ENCODE data around the gene TOR3A. TPM values are rescaled to one million over a fixed set of nuclear protein-coding genes. Genes with fewer than 3 reads are reported as not detected.

TOR3A gene
- total and polyA plus RNA-seq, 2 donors, result 19.3 to 28.0 TPM

DNA sequence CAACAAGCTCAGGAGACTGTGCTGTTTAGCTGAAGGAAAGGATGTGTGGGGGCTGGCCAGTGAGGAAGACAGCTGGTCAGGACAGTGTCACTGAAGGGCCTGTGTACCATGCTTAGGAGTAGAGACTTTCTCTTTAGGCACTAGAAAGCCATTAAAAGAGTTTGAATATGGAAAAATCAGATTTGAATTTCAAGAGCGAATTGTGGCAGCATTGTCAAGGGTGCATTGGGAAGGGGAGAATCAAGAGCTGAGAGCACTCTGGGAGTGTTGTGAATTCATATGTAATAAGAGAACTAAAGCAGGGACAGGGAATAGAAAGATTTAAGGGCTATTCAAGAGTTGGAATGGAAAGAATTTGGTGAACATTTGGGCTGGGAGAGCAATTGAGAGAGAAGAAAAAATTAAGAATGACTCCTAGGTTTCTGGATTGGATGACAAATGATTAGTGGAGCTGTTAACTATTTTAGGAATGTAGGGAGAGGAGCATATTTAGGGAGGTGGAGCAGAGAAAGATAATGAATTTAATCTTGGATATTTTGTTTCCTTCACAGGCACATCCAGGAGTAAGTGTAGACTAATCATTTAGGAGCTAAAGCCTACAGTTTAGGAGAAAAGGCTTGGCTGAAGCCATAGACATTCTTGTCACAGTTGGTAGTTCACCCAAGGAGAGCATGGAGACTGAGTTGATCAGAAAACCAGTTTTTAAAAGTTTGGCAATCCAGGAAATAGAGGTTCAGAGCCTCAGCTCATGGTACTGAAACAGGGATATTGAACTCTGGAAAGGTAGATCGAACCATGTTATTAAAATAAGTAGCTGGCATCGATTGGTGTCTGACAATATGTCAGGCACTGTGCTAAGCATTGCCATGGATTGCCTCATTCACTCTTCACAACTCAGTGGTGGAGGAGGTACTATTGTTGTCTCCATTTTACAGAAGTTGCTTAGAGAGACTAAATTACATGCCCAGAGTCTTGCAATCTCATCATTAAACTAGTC lies 23.1 kb upstream of the TOR3A start:
- H3K36me3 ChIP-seq (ENCODE audit: control insufficient read depth in 2 of 2, insufficient read depth in 2 of 2, low read length in 1 of 2), result peaks cover 0 to 13% of the 10 kb centered on the region in 2 donors
- 97% methylated on average over 3 of the region's 3 CpGs for WGBS

DNA sequence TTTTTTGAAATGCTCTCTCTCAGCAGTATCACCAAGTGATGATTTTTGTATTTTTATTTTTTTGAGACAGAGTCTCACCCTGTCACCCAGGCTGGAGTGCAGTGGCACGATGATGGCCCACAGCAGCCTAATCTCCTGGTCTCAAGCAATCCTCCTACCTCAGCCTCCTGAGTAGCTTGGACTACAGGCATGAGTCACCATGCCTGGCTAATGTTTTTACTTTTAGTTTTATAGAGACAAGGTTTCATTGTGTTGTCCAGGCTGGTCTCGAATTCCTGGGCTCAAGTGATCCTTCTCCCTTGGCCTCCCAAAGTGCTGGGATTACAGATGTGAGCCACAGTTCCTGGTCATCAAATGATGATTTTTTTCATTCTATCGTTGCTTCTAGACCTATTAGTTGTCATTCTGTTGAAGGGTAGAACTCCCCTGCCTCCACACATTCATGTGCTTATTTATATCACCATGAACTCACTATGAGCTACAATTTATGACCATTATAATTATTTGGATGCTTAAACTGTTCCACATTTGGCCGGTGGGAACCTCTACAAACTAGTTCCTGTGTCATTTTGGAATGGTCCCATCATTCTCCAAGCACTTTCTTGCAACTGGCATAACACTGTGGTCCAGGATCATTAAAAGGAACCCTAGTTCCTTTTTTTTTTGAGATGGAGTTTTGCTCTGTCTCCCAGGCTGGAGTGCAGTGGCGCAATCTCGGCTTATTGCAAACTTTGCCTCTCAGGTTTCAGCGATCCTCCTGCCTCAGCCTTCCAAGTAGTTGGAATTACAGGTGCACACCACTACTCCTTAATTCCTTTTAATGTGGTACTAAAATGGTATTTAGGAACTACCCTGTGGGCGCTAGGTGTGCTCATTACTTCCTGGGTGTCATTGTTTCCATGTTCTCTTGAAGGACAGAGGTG lies 20.2 kb upstream of the TOR3A start:
- H3K4me3 ChIP-seq (ENCODE audit: low read length in 2 of 2), result no peak overlapping the region
- peaks cover 12 to 18% of the 10 kb centered on the region in 2 donors for H3K36me3 ChIP-seq (ENCODE audit: control insufficient read depth in 2 of 2, insufficient read depth in 2 of 2, low read length in 1 of 2)
- H3K9me3 ChIP-seq (ENCODE audit: control insufficient read depth in 2 of 2, insufficient read depth in 1 of 2, low read length in 1 of 2), result peaks cover 0 to 2% of the 10 kb centered on the region in 2 donors
- WGBS, result 98% methylated on average over 8 of the region's 8 CpGs
- no peak for DNase-seq (ENCODE audit: low read depth in 6 of 9, low spot score in 9 of 9)
- no peaks in the 10 kb centered on the region for H3K27me3 ChIP-seq (ENCODE audit: control insufficient read depth in 2 of 2, insufficient read depth in 1 of 2, low read length in 1 of 2)
- no peaks in the 10 kb centered on the region for H3K4me1 ChIP-seq (ENCODE audit: control insufficient read depth in 2 of 2, insufficient read depth in 2 of 2, low read length in 2 of 2)
- H3K27ac ChIP-seq (ENCODE audit: low read depth in 1 of 2, low read length in 1 of 2), result no peak overlapping the region

More for the DNA sequence above, 23.1 kb upstream of the TOR3A start:
- Histone ChIP-seq H3K27me3 (ENCODE audit: control insufficient read depth in 2 of 2, insufficient read depth in 1 of 2, low read length in 1 of 2) (no peaks in the 10 kb centered on the region), H3K27ac (ENCODE audit: low read depth in 1 of 2, low read length in 1 of 2) (no peak overlapping the region), H3K4me3 (ENCODE audit: low read length in 2 of 2) (no peak overlapping the region), H3K4me1 (ENCODE audit: control insufficient read depth in 2 of 2, insufficient read depth in 2 of 2, low read length in 2 of 2) (no peaks in the 10 kb centered on the region), H3K9me3 (ENCODE audit: control insufficient read depth in 2 of 2, insufficient read depth in 1 of 2, low read length in 1 of 2) (peaks cover 0 to 2% of the 10 kb centered on the region in 2 donors)
- DNase-seq (ENCODE audit: low read depth in 6 of 9, low spot score in 9 of 9), result no peak

DNA sequence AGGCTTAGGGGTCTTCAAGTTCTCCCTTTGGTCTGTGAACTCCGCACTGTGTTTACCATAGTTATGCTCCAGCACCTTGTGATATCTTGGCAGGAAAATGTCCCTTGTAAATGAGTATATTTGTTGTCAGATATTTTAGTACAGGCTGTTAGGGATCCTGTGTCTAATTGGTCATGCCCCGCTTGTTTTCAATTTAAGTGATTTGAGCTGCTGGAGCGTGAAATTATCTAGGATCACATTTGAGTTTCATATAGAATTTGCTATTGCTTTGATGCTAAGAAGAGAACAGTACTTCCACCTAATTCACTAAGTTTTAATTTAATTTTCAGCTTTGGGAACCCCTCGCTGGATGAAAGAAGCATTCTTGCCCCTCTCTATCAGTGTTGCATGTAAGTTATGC lies 15.4 kb upstream of the TOR3A start:
- Histone ChIP-seq H3K4me1 (ENCODE audit: control insufficient read depth in 2 of 2, insufficient read depth in 2 of 2, low read length in 2 of 2) (no peaks in the 10 kb centered on the region), H3K9me3 (ENCODE audit: control insufficient read depth in 2 of 2, insufficient read depth in 1 of 2, low read length in 1 of 2) (no peaks in the 10 kb centered on the region), H3K27ac (ENCODE audit: low read depth in 1 of 2, low read length in 1 of 2) (no peak overlapping the region), H3K36me3 (ENCODE audit: control insufficient read depth in 2 of 2, insufficient read depth in 2 of 2, low read length in 1 of 2) (peaks cover 23 to 24% of the 10 kb centered on the region in 2 donors), H3K4me3 (ENCODE audit: low read length in 2 of 2) (no peak overlapping the region), H3K27me3 (ENCODE audit: control insufficient read depth in 2 of 2, insufficient read depth in 1 of 2, low read length in 1 of 2) (no peaks in the 10 kb centered on the region)
- WGBS, result 98% methylated on average over 4 of the region's 4 CpGs
- no peak for DNase-seq (ENCODE audit: low read depth in 6 of 9, low spot score in 9 of 9)

DNA sequence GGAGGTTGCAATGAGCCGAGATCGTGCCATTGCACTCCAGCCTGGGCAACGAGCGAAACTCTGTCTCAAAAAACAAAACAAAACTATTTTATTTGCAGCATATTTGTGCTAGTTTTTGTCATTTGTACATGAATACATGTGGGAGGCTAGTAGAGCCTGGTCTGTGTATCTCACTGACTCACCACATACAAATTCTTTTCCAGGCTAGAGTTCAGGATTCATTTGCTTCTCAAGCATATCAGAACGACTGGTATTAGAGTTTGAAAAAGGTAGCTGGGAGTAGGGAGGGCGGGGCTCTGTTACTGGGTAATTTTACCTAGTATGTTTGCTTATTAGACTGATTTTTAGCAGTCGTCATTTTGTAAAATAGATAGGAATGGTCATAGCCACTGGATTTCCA lies 4.5 kb upstream of the TOR3A start:
- H3K27ac ChIP-seq (ENCODE audit: low read depth in 1 of 2, low read length in 1 of 2), result no peak overlapping the region
- H3K4me3 ChIP-seq (ENCODE audit: low read length in 2 of 2), result no peak overlapping the region
- peaks cover 0 to 12% of the 10 kb centered on the region in 2 donors for H3K4me1 ChIP-seq (ENCODE audit: control insufficient read depth in 2 of 2, insufficient read depth in 2 of 2, low read length in 2 of 2)
- no peaks in the 10 kb centered on the region for H3K27me3 ChIP-seq (ENCODE audit: control insufficient read depth in 2 of 2, insufficient read depth in 1 of 2, low read length in 1 of 2)
- H3K36me3 ChIP-seq (ENCODE audit: control insufficient read depth in 2 of 2, insufficient read depth in 2 of 2, low read length in 1 of 2), result peaks cover 4 to 6% of the 10 kb centered on the region in 2 donors
- DNase-seq (ENCODE audit: low read depth in 6 of 9, low spot score in 9 of 9), result no peak
- 96% methylated on average over 7 of the region's 7 CpGs for WGBS
- no peaks in the 10 kb centered on the region for H3K9me3 ChIP-seq (ENCODE audit: control insufficient read depth in 2 of 2, insufficient read depth in 1 of 2, low read length in 1 of 2)

DNA sequence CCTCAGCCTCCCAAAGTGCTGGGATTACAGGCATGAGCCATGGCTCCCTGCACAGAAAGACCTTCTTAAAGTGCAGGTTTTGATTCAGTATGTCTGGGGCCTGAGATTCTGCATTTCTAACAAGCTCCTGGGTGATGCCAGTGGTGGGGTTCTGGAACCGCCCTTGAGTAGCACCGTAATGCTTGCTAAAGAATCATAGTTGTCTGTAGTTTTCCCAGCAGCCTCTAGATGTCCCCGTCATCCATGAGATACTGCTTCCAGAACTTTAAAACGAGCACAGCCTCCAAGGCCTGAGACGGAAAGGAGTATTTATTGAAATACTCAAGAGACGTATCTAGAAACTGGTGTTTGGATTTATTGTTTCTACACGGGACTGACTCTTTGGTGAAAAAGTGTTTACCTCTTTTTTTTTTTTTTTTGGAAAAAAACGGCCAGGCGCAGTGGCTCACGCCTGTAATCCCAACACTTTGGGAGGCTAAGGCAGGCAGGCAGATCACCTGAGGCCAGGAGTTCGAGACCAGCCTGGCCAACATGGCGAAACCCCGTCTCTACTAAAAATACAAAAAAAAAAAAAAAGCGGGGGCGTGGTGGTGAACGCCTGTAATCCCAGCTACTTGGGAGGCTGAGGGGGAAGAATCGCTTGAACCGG lies 2.6 kb upstream of the TOR3A start:
- Histone ChIP-seq H3K4me1 (ENCODE audit: control insufficient read depth in 2 of 2, insufficient read depth in 2 of 2, low read length in 2 of 2) (peaks cover 0 to 18% of the 10 kb centered on the region in 2 donors), H3K27me3 (ENCODE audit: control insufficient read depth in 2 of 2, insufficient read depth in 1 of 2, low read length in 1 of 2) (no peaks in the 10 kb centered on the region), H3K36me3 (ENCODE audit: control insufficient read depth in 2 of 2, insufficient read depth in 2 of 2, low read length in 1 of 2) (no peaks in the 10 kb centered on the region), H3K4me3 (ENCODE audit: low read length in 2 of 2) (no peak overlapping the region), H3K27ac (ENCODE audit: low read depth in 1 of 2, low read length in 1 of 2) (no peak overlapping the region), H3K9me3 (ENCODE audit: control insufficient read depth in 2 of 2, insufficient read depth in 1 of 2, low read length in 1 of 2) (no peaks in the 10 kb centered on the region)
- 68% methylated on average over 18 of the region's 18 CpGs for WGBS
- DNase-seq (ENCODE audit: low read depth in 6 of 9, low spot score in 9 of 9), result peak in 8 of 9 donors; percentile 45 to 86 (median 58)

DNA sequence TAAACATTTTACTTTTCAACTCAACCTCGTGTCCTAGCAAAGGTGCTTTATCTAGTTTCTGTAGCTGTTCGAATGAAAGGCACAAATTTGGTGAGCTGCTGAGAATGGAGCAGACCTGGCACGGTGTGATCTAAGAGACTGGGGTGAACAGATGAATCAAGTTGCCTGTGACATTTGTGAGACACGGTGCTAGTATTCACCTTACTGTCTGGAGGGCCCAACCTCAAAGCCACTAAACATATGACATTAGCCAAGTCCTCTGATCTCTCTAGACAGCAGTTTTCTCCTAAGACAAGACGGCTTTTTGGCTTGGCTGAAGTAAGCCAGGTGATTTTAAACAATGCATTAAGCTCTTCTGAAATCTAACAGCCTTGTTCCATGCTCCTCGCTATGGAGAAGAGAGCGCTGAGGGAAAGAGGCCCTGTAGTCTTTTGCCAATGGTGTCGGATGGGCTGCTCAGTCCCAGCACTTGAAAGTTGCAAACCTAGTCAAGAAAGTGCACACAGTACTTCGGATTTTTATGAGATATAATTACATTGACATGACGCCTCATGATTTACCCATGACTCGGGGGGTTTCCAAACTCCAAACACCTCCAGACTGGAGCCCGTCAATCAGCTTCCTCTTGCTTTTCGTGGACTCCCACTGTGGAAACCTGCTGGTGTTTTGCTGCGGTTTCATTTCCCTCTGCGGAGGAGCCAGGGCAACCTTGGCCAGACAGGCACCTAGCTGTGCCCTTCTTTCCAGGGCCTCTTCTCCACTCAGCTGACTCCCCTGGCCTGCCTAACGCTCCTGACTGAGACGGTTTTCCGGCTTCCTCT lies 794 bp upstream of the TOR3A start:
- Histone ChIP-seq H3K36me3 (ENCODE audit: control insufficient read depth in 2 of 2, insufficient read depth in 2 of 2, low read length in 1 of 2) (peaks cover 7 to 10% of the 10 kb centered on the region in 2 donors), H3K4me1 (ENCODE audit: control insufficient read depth in 2 of 2, insufficient read depth in 2 of 2, low read length in 2 of 2) (peaks cover 0 to 18% of the 10 kb centered on the region in 2 donors), H3K27me3 (ENCODE audit: control insufficient read depth in 2 of 2, insufficient read depth in 1 of 2, low read length in 1 of 2) (no peaks in the 10 kb centered on the region), H3K9me3 (ENCODE audit: control insufficient read depth in 2 of 2, insufficient read depth in 1 of 2, low read length in 1 of 2) (no peaks in the 10 kb centered on the region), H3K4me3 (ENCODE audit: low read length in 2 of 2) (peak overlapping the region; percentile 70 to 87), H3K27ac (ENCODE audit: low read depth in 1 of 2, low read length in 1 of 2) (peak overlapping the region; percentile 69 to 86)
- DNase-seq (ENCODE audit: low read depth in 6 of 9, low spot score in 9 of 9), result peak in 5 of 9 donors; percentile 30 to 70 (median 37)
- 29% methylated on average over 18 of the region's 18 CpGs for WGBS

DNA sequence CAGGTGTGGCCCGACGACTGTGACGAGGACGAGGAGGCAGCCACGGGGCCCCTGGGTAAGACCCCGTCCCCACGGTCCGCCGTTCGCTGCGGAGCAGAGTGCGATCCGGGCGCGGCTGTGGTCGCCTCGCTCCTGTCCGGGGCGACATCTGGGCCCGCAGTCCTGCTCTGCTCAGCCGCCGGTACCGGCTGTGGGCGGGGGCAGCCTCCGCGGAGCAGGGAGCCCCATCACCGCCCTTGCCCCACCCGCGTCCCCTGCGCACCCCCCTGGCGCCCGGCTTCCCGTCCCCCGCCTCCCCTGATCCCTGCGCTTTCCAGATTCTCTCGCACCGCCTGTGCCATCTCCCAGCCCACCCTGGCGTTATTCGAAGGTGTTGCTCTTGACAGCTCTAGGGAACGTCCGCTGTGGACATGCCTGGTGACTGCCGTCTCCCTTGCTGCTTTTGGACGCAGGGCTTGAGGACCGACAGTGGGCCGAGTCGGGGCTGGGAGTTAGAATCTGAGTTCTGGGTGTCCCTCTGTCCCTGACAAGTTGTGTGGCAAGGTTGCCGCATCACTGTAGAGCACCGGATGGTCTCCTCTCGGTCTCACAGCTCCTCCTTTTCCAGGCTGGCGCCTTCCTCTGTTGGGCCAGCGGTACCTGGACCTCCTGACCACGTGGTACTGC lies 596 bp downstream of the TOR3A start:
- DNase-seq (ENCODE audit: low read depth in 6 of 9, low spot score in 9 of 9), result peak in 3 of 9 donors; percentile 21 to 42 (median 23)
- Histone ChIP-seq H3K4me1 (ENCODE audit: control insufficient read depth in 2 of 2, insufficient read depth in 2 of 2, low read length in 2 of 2) (peaks cover 0 to 18% of the 10 kb centered on the region in 2 donors), H3K36me3 (ENCODE audit: control insufficient read depth in 2 of 2, insufficient read depth in 2 of 2, low read length in 1 of 2) (peaks cover 13 to 14% of the 10 kb centered on the region in 2 donors), H3K9me3 (ENCODE audit: control insufficient read depth in 2 of 2, insufficient read depth in 1 of 2, low read length in 1 of 2) (no peaks in the 10 kb centered on the region), H3K27me3 (ENCODE audit: control insufficient read depth in 2 of 2, insufficient read depth in 1 of 2, low read length in 1 of 2) (no peaks in the 10 kb centered on the region), H3K4me3 (ENCODE audit: low read length in 2 of 2) (peak overlapping the region; percentile 70 to 87), H3K27ac (ENCODE audit: low read depth in 1 of 2, low read length in 1 of 2) (peak overlapping the region; percentile 69 to 86)
- WGBS, result under 1% methylated on average over 52 of the region's 52 CpGs

DNA sequence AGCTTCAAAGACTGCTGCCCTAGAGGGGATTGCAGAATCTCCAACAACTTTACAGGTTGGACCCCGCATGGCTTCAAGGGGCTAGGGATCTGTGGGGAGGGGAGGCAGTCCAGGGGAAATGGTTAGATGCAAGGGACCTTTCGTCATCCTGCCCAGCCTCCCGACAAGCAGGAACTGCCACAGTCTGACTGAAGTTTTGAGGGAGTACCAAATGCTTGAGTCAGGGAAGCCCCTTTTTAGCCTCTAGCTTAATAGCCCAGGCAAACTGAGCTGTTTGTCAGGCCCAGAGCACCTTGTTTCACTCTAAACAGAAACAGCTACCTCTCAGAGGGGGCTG lies 1.1 kb downstream of the TOR3A start:
- 9% methylated on average over 3 of the region's 3 CpGs for WGBS
- Histone ChIP-seq H3K9me3 (ENCODE audit: control insufficient read depth in 2 of 2, insufficient read depth in 1 of 2, low read length in 1 of 2) (no peaks in the 10 kb centered on the region), H3K4me1 (ENCODE audit: control insufficient read depth in 2 of 2, insufficient read depth in 2 of 2, low read length in 2 of 2) (peaks cover 0 to 18% of the 10 kb centered on the region in 2 donors), H3K27ac (ENCODE audit: low read depth in 1 of 2, low read length in 1 of 2) (no peak overlapping the region), H3K4me3 (ENCODE audit: low read length in 2 of 2) (peak overlapping the region; percentile 70 to 87), H3K27me3 (ENCODE audit: control insufficient read depth in 2 of 2, insufficient read depth in 1 of 2, low read length in 1 of 2) (no peaks in the 10 kb centered on the region), H3K36me3 (ENCODE audit: control insufficient read depth in 2 of 2, insufficient read depth in 2 of 2, low read length in 1 of 2) (peaks cover 14 to 15% of the 10 kb centered on the region in 2 donors)
- peak in 2 of 9 donors; percentile 8 to 43 for DNase-seq (ENCODE audit: low read depth in 6 of 9, low spot score in 9 of 9)

Data from thymus (tissue), 11 donors.